ENCODE data around the gene OSBPL9. TPM values are rescaled to one million over a fixed set of nuclear protein-coding genes. Genes with fewer than 3 reads are reported as not detected.
A peak's percentile ranks its signal among the peaks of the same experiment; 100 is the strongest.

Gene OSBPL9
- total and polyA plus RNA-seq, 9 of the 15 experiments (the other 6 are each of a cell fraction or from before 2014, with no cell fraction given) = 43.9 to 217 (median 170) TPM

DNA sequence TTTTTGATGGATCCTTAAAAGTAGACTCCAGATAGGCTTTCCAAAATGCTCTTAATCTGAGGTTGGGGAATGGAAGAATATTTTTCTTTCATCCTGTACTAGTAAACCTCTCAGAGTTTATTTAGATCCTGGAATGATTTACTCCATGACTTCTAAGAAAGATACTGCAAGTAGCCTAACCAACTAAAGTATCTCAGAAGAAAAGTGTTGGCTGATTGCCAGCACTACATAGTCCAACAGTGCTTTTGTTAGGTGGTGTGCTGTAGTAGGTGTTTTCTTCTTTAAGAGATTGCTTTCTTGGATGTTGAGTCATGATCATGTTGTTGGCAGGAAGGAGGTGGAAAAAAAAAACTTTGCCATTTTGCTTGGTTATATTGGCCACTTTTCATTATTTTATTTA, 119.8 kb downstream of the OSBPL9 start (continued):
- TF ChIP-seq, protein P1, sequence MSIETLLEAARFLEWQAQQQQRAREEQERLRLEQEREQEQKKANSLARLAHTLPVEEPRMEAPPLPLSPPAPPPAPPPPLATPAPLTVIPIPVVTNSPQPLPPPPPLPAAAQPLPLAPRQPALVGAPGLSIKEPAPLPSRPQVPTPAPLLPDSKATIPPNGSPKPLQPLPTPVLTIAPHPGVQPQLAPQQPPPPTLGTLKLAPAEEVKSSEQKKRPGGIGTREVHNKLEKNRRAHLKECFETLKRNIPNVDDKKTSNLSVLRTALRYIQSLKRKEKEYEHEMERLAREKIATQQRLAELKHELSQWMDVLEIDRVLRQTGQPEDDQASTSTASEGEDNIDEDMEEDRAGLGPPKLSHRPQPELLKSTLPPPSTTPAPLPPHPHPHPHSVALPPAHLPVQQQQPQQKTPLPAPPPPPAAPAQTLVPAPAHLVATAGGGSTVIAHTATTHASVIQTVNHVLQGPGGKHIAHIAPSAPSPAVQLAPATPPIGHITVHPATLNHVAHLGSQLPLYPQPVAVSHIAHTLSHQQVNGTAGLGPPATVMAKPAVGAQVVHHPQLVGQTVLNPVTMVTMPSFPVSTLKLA (conservative IDR thresholded peaks at IDR 0.05) = peak in 1 of 2 experiments; percentile 51; a peak in 2 of 4 replicates
- TF ChIP-seq, protein P2, sequence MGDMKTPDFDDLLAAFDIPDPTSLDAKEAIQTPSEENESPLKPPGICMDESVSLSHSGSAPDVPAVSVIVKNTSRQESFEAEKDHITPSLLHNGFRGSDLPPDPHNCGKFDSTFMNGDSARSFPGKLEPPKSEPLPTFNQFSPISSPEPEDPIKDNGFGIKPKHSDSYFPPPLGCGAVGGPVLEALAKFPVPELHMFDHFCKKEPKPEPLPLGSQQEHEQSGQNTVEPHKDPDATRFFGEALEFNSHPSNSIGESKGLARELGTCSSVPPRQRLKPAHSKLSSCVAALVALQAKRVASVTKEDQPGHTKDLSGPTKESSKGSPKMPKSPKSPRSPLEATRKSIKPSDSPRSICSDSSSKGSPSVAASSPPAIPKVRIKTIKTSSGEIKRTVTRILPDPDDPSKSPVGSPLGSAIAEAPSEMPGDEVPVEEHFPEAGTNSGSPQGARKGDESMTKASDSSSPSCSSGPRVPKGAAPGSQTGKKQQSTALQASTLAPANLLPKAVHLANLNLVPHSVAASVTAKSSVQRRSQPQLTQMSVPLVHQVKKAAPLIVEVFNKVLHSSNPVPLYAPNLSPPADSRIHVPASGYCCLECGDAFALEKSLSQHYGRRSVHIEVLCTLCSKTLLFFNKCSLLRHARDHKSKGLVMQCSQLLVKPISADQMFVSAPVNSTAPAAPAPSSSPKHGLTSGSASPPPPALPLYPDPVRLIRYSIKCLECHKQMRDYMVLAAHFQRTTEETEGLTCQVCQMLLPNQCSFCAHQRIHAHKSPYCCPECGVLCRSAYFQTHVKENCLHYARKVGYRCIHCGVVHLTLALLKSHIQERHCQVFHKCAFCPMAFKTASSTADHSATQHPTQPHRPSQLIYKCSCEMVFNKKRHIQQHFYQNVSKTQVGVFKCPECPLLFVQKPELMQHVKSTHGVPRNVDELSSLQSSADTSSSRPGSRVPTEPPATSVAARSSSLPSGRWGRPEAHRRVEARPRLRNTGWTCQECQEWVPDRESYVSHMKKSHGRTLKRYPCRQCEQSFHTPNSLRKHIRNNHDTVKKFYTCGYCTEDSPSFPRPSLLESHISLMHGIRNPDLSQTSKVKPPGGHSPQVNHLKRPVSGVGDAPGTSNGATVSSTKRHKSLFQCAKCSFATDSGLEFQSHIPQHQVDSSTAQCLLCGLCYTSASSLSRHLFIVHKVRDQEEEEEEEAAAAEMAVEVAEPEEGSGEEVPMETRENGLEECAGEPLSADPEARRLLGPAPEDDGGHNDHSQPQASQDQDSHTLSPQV (IDR thresholded peaks at IDR 0.05) = peak; percentile 38; the same call in 1 of the 2 replicates
- TF ChIP-seq ARNT (IDR thresholded peaks at IDR 0.05) = peak in 1 of 2 experiments; percentile 57; a peak in 1 of 4 replicates
- no peak for TF ChIP-seq RFX7 (CRISPR knock-in tag; IDR thresholded peaks at IDR 0.05)
- TF ChIP-seq SMAD1 (IDR thresholded peaks at IDR 0.05; ENCODE audit: low read depth, low read length, partially characterized antibody) = peak; percentile 76
- TF ChIP-seq SMARCC2 (IDR thresholded peaks at IDR 0.05; ENCODE audit: low read depth) = peak; percentile 26; the same call in 1 of the 2 replicates
- TF ChIP-seq BACH1 (tag; IDR thresholded peaks at IDR 0.05) = no peak
- TF ChIP-seq NFATC3 (IDR thresholded peaks at IDR 0.05) = 0 out of 2 replicates have a peak, but pooled peaks have one; percentile 72
- TF ChIP-seq, protein P3, sequence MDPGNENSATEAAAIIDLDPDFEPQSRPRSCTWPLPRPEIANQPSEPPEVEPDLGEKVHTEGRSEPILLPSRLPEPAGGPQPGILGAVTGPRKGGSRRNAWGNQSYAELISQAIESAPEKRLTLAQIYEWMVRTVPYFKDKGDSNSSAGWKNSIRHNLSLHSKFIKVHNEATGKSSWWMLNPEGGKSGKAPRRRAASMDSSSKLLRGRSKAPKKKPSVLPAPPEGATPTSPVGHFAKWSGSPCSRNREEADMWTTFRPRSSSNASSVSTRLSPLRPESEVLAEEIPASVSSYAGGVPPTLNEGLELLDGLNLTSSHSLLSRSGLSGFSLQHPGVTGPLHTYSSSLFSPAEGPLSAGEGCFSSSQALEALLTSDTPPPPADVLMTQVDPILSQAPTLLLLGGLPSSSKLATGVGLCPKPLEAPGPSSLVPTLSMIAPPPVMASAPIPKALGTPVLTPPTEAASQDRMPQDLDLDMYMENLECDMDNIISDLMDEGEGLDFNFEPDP (CRISPR knock-in tag; IDR thresholded peaks at IDR 0.05) = no peak
- TF ChIP-seq NBN (IDR thresholded peaks at IDR 0.05; ENCODE audit: low read depth) = 0 out of 2 replicates have a peak, but pooled peaks have one; percentile 36
- no peak for TF ChIP-seq SRSF9 (IDR thresholded peaks at IDR 0.05; ENCODE audit: borderline replicate concordance, low read depth, low read length)
